Measurements from ENCODE around the gene DPP10. TPM values are rescaled to one million over a fixed set of nuclear protein-coding genes. Genes with fewer than 3 reads are reported as not detected.

DPP10 gene
- total RNA-seq, 1 donor from 2014 or later, result 2.1 TPM

GRCh38 chr2:115887209-115887776 lies 1444.9 kb downstream of the DPP10 start:
- peaks cover 14% of the 10 kb centered on the region for H3K36me3 Mint-ChIP-seq (ENCODE audit: low read depth)
- TF ChIP-seq CTCF (conservative IDR thresholded peaks at IDR 0.05), result no peak
- no peaks in the 10 kb centered on the region for H3K27me3 Mint-ChIP-seq (ENCODE audit: low read depth)
- H3K4me1 Mint-ChIP-seq, result no peaks in the 10 kb centered on the region
- no peak overlapping the region for H3K4me3 Mint-ChIP-seq
- no peak overlapping the region for H3K27ac Mint-ChIP-seq (ENCODE audit: unreplicated experiment)
- peaks cover 19% of the 10 kb centered on the region for H3K9me3 Mint-ChIP-seq
- DNase-seq (ENCODE audit: low read depth, low spot score), result no peak
